Measurements from ENCODE around the gene SEPHS1. TPM values are rescaled to one million over a fixed set of nuclear protein-coding genes. Genes with fewer than 3 reads are reported as not detected.

Gene SEPHS1
- total RNA-seq, 1 donor, result 26.4 TPM

GRCh38 chr10:13329565-13329964 lies 18.5 kb downstream of the SEPHS1 start:
- DNase-seq (ENCODE audit: low read depth in 2 of 3, low spot score in 2 of 3), result no peak

DNA sequence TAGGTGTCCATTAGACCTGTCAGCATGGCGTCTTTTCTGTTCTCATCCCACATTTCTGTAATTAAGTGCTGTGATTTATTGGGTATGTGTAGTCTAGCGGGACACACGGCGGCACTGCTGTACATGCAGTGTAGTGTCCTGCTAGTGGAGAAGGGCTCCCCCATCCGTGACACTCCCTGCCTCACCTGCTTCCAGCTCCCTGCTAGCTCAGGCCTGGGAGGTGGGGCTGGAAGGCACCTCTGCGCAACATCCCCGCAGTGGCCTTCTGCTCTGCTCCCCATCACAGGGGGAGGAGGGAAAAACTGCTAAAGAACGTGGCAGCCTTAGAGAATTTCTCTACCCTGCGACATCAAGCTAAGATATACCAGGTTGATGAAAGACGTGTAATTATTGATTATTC lies 19.5 kb downstream of the SEPHS1 start:
- no peak for DNase-seq (ENCODE audit: low read depth in 2 of 3, low spot score in 2 of 3)

DNA sequence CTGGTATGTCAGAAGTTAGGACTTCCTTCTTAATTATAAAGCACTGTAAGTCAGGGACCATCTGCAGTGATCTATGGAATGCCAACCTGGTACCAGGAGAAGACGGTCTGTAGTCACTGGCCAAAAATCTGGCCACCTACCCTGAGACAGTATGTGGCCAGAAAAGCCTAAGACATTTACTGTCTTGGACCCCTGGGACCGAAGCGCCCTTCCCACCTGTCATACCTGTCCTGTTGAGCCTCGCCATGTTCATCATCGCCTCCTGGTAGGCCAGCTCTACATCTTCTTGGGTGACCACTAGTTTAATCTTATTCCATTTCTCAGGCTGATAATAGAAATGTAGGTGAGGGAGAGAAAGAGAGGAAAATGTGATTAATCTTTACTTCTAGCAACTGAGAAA lies 20.0 kb downstream of the SEPHS1 start:
- DNase-seq (ENCODE audit: low read depth in 2 of 3, low spot score in 2 of 3), result no peak

DNA sequence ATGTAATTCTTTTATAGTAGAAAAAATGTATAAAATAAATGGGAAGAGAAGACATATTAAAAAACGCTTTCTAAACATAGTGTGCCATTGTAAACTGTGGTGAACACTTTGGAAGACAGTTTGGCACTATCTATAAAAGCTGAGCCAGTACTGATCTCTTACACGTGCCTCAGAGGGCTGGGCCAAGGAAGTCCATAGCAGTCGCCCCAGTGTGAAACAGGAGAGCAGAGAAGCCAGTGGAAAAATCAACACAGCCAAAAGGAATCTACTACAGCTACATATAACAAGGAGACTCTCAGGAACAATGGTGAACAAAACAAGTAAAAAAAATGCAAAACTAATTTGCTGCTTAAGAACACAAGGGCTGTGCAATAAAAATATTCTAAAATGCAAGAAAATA lies 20.6 kb downstream of the SEPHS1 start:
- DNase-seq (ENCODE audit: low read depth in 2 of 3, low spot score in 2 of 3), result no peak

GRCh38 chr10:13322615-13323148 lies 25.4 kb downstream of the SEPHS1 start:
- no peak for DNase-seq (ENCODE audit: low read depth in 2 of 3, low spot score in 2 of 3)

GRCh38 chr10:13321576-13321975 lies 26.5 kb downstream of the SEPHS1 start:
- no peak for DNase-seq (ENCODE audit: low read depth in 2 of 3, low spot score in 2 of 3)

DNA sequence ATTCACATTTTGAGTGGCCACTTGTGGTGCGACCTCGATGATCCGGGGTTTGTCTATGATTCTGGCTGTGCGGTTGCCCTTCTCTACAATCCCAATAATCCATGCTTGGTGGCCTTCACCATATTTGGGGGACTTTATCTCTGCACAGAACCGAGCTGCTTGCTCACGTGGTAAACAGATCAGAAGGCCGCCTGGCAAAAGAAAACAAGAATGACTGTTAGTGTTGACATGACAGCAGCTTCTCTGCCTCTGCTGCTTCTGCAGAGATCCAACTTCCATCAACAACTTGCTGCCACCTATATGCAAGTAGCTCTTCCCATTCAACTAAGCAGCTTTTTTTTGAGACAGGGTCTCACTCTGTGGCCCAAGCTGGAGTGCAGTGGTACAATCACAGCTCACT lies 28.9 kb downstream of the SEPHS1 start:
- DNase-seq (ENCODE audit: low read depth in 2 of 3, low spot score in 2 of 3), result no peak

GRCh38 chr10:13317474-13317873 lies 30.6 kb downstream of the SEPHS1 start:
- DNase-seq (ENCODE audit: low read depth in 2 of 3, low spot score in 2 of 3), result no peak

- no peak for DNase-seq (ENCODE audit: low read depth in 2 of 3, low spot score in 2 of 3)
Observed at GRCh38 chr10:13316635-13317311, 31.3 kb downstream of the SEPHS1 start.

DNA sequence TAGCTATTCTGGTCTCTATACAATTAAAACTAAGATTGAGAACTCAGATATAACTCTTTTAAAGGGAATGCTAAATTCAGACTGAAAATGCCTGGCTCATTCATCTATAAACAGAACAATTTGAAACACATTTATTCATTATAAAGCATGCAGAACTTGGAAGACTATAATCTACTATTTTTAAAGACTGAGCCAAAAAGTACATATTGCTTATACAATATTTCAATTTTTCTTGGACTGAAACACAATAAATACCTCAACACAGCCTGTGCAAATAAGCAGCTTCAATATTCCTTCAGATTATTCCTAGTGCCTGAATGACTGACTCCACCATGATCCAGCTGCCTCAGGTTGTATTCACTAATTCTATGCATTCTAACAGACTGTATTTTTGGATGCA lies 32.7 kb downstream of the SEPHS1 start:
- DNase-seq (ENCODE audit: low read depth in 2 of 3, low spot score in 2 of 3), result no peak

DNA sequence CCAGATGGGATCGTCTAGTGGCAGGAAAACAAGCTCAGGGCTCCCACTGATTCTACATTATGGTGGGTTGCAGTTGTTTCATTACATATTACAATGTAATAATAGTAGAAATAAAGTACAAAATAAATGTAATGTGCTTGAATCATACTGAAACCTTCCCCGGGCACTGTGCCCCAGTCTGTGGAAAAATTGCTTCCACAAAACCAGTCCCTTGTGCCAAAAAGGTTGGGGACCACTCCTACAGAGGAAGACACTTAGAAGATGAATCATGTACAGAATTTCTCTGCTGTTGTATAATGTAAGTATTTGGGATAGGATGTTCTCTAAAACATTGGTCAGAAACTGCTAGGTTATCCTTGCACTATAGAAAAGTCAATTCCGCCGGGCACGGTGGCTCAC lies 36.9 kb downstream of the SEPHS1 start:
- DNase-seq (ENCODE audit: low read depth in 2 of 3, low spot score in 2 of 3), result no peak

DNA sequence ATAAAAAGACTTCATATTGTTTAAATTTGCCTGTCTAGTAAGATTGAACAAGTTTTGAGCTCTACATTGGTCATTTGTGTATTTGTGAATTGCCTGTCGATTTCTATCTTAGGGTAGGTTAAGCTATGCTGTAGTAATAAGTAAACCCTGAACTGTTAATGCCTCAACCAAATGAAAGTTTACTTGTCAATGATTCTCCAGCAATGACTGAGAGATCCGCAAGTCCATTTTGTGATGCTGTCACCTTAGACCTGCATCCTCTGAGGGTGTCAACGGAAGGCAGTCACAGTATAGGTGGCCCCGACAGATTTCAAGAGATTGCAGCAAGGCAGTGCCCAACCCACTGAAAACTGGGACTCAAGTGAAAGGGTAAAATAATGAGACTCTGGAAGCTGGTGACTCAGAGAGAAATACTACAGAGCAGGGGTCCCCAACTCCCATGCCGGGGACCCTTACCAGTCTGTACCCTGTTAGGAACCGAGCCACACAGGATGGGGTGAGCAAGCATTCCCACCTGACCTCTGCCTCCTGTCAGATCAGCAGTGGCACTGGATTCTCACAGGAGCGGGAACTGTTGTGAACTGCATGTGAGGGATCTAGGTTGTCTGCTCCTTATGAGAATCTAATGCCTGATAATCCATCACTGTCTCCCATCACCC lies 37.4 kb downstream of the SEPHS1 start:
- no peak for DNase-seq (ENCODE audit: low read depth in 2 of 3, low spot score in 2 of 3)

DNA sequence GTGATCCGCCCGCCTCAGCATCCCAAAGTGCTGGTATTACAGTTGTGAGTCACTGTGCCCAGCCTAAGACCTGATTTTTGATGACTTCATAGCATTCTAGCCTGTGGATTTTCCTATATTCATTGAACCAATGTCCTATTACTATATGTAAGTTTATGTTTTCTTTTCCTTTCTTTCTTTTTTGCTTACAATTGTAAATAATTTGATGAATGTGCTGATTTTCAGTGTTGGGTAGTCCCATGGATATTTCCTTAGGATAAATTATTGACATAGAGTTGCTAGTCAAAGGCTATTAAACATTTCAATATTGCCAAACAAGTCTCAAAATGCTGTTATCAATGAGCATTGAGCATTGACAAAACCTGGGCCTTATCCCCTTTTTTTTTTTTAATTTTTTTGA lies 38.3 kb downstream of the SEPHS1 start:
- no peak for DNase-seq (ENCODE audit: low read depth in 2 of 3, low spot score in 2 of 3)

GRCh38 chr10:13308096-13308495 lies 40.0 kb downstream of the SEPHS1 start:
- DNase-seq (ENCODE audit: low read depth in 2 of 3, low spot score in 2 of 3), result no peak

DNA sequence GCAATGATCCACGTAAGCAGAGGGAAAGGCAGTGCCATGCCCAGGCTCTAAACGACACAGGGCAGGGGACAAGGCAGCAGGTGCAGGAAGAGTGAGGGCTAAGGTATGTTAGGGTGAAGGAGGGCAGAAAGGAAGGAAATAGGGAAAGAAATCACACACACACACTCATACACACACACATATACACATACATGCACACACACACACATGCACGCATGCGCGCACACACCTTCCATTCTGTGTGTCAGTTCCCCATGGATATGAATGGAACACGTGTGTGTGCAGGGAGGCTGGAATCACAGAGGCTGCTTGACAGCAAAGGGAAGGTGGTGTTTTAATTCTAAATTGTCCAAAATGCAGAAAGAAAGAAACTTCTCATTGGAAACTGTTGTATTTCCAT lies 42.0 kb downstream of the SEPHS1 start:
- no peak for DNase-seq (ENCODE audit: low read depth in 2 of 3, low spot score in 2 of 3)

GRCh38 chr10:13302821-13303555 lies 45.1 kb downstream of the SEPHS1 start:
- no peak for DNase-seq (ENCODE audit: low read depth in 2 of 3, low spot score in 2 of 3)

DNA sequence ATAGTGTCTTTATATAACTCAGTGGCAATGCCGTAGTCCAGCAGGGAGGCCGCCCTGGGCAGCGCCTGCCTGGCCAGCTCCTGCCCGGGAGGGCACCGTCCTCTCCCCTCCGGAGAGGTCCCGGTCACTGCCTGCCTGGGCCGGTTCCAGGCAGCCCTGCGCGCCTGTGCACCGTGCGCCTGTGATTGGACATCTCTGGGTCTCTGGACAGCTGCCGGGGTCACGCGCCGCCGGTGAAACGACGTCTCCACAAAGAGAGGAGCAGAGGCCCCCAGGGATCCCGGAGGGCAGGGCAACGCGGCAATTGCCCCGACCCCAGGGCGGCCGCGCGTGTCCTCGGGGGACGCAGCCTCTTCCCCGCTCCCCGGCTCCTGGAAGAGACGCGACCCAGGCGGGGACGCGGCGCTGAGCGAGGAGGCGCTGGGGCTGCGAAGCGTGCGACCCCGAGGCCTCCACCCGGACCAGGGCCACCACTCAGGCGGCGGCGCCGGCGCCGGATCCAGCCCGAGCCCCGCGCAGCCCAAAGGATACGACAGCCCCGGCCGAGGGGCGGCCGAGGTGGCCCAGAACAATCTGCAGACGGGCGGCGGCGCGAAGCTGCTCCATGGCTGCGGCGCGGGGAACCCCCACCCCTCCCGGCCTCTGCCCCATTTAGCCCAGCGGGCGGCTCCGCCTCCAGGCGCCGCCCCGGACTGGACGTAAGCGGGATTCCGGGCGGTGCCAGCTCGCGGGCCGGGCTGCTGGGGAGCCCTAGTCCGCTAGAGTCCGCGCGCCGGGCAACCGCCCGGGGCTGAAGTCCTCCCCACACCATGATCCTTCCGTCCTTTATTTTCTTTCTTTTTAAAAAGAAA lies 48.4 kb downstream of the SEPHS1 start, which contains the start of gene PHYH:
TSS of gene PHYH (minus strand) at position 628 of the 851 bp plus-strand sequence. CDS start at position 606, 22 bp downstream.
- peak; percentile 68 to 89 (median 84) for DNase-seq (ENCODE audit: low read depth in 2 of 3, low spot score in 2 of 3)

- no peak for DNase-seq (ENCODE audit: low read depth in 2 of 3, low spot score in 2 of 3)
Observed at GRCh38 chr10:13298748-13299436, 49.2 kb downstream of the SEPHS1 start.

GRCh38 chr10:13296476-13296875 lies 51.6 kb downstream of the SEPHS1 start:
- DNase-seq (ENCODE audit: low read depth in 2 of 3, low spot score in 2 of 3), result no peak

- no peak for DNase-seq (ENCODE audit: low read depth in 2 of 3, low spot score in 2 of 3)
Observed at GRCh38 chr10:13294784-13295183, 53.3 kb downstream of the SEPHS1 start.

All from hematopoietic multipotent progenitor cell (in vitro differentiated cells).